ENCODE results near the gene SIX1. TPM values are rescaled to one million over a fixed set of nuclear protein-coding genes. Genes with fewer than 3 reads are reported as not detected.

The SIX1 gene
- total RNA-seq, 2 donors from 2014 or later: 0.33 TPM; not detected in 1

- TF ChIP-seq, protein P1, sequence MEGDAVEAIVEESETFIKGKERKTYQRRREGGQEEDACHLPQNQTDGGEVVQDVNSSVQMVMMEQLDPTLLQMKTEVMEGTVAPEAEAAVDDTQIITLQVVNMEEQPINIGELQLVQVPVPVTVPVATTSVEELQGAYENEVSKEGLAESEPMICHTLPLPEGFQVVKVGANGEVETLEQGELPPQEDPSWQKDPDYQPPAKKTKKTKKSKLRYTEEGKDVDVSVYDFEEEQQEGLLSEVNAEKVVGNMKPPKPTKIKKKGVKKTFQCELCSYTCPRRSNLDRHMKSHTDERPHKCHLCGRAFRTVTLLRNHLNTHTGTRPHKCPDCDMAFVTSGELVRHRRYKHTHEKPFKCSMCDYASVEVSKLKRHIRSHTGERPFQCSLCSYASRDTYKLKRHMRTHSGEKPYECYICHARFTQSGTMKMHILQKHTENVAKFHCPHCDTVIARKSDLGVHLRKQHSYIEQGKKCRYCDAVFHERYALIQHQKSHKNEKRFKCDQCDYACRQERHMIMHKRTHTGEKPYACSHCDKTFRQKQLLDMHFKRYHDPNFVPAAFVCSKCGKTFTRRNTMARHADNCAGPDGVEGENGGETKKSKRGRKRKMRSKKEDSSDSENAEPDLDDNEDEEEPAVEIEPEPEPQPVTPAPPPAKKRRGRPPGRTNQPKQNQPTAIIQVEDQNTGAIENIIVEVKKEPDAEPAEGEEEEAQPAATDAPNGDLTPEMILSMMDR (IDR thresholded peaks at IDR 0.05): no peak
- TF ChIP-seq POLR2A (IDR thresholded peaks at IDR 0.05): no peak
- no peaks in the 10 kb centered on the region for H3K36me3 ChIP-seq (replicated peaks in 1 of 2; ENCODE audit: insufficient read depth in 1 of 2, low read depth in 2 of 2)
- no peak for DNase-seq
- H3K27me3 ChIP-seq: peaks cover 0 to 15% of the 10 kb centered on the region in 2 donors
- intact Hi-C loops (cut with DNase I): no loop called here
- peaks cover 21% of the 10 kb centered on the region for H3K4me1 ChIP-seq
- WGBS, 2 donors: 60 to 67% methylated on average over 4 of the region's 4 CpGs
- H3K4me3 ChIP-seq: no peak overlapping the region
- no peak for ATAC-seq
- no peaks in the 10 kb centered on the region for H3K9me3 ChIP-seq
- H3K27ac ChIP-seq: no peak overlapping the region
These were observed 9.8 kb upstream of the SIX1 start for GRCh38 chr14:60658909-60659585.

DNA sequence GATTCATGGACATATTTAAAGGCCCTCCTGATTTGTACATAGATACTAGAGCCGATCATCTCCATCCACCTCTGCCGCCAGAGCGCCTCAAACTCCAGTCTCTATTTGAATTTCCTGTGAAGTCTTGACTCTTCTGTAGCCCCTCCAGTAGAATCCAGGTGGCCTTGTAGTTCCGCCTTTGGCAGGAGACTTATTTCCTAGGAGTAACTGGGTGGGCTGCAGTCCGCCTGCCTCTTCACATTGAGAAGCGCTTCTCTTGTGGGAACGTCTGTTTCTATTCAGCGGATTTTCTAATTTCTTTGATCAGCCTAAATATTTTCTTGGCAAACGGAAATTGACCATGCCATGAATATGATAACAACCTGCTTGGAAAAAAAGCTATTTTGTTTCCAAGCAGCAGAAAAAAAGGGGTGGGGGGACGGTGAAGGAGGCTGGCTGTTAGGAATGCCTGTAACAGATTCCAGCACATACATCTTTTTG lies 9.0 kb upstream of the SIX1 start:
- no peak overlapping the region for H3K4me3 ChIP-seq

DNA sequence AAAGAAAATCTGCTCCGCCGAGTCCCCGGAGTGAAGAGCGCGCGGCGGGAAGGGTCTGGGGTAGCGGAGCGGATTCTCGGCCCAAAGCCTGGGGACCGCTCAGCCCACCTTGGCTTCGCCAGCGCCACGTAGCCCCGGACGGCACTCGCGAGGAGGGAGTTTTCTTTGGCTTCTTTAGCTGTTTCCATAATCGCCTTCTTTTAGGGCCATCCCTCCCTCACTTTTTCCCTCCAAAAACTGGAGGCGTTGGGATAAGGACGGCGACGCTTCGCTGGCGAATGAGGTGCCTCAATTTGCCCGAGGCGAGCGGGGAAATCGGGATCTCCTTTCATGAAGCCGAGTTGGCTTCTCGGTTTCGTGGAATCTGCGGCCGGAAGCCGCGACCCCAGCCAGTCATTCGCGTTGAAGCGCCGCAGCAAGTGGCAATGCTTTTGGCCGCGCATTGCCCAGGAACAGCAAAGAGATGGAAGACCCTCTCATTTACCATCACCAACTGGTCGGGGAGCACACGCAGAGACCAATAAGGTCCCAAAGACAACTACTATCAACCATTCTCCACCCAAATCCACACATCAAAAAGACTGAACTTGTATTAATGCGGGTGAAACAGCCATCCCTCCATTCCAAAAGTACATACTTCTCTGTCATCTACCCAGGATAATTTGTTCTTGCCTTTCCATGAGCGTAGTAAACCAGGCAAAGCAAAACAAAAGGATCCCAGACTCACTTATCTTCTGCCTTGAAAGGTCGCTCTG lies 8.4 kb upstream of the SIX1 start:
- 3% methylated on average over 46 to 47 of the region's 47 CpGs for WGBS, 2 donors
- Histone ChIP-seq H3K9me3 (no peaks in the 10 kb centered on the region), H3K4me3 (peak overlapping the region; percentile 67 to 76), H3K36me3 (replicated peaks in 1 of 2; ENCODE audit: insufficient read depth in 1 of 2, low read depth in 2 of 2) (no peaks in the 10 kb centered on the region), H3K4me1 (peaks cover 32% of the 10 kb centered on the region), H3K27me3 (peaks cover 1 to 29% of the 10 kb centered on the region in 2 donors), H3K27ac (no peak overlapping the region)
- DNase-seq (no peak), ATAC-seq (peak; percentile 40)
- intact Hi-C loops (cut with DNase I): no loop called here
- no peak for TF ChIP-seq POLR2A (IDR thresholded peaks at IDR 0.05)

More for the DNA sequence above, 9.0 kb upstream of the SIX1 start:
- peaks cover 25% of the 10 kb centered on the region for H3K4me1 ChIP-seq
- TF ChIP-seq, protein P1 (IDR thresholded peaks at IDR 0.05): no peak
- no peak for TF ChIP-seq POLR2A (IDR thresholded peaks at IDR 0.05)
- intact Hi-C loops (cut with DNase I): no loop called here
- ATAC-seq (no peak), DNase-seq (no peak)
- WGBS, 2 donors: 38 to 44% methylated on average over 10 of the region's 10 CpGs
- H3K36me3 ChIP-seq (replicated peaks in 1 of 2; ENCODE audit: insufficient read depth in 1 of 2, low read depth in 2 of 2): no peaks in the 10 kb centered on the region
- H3K9me3 ChIP-seq: no peaks in the 10 kb centered on the region
- peaks cover 0 to 23% of the 10 kb centered on the region in 2 donors for H3K27me3 ChIP-seq
- H3K27ac ChIP-seq: no peak overlapping the region

GRCh38 chr14:60656686-60657455 lies 7.6 kb upstream of the SIX1 start:
- 0 to 2% methylated on average over 16 to 74 of the region's 75 CpGs for WGBS, 2 donors
- Histone ChIP-seq H3K9me3 (no peaks in the 10 kb centered on the region), H3K4me3 (peak overlapping the region; percentile 67 to 76), H3K27me3 (peaks cover 5 to 37% of the 10 kb centered on the region in 2 donors), H3K36me3 (replicated peaks in 1 of 2; ENCODE audit: insufficient read depth in 1 of 2, low read depth in 2 of 2) (no peaks in the 10 kb centered on the region), H3K4me1 (peaks cover 39% of the 10 kb centered on the region), H3K27ac (no peak overlapping the region)
- TF ChIP-seq, protein P1 (IDR thresholded peaks at IDR 0.05): peak in 6 of 7 experiments; percentile 28 to 52 (median 38)
- peak in 1 of 3 donors; percentile 26 for TF ChIP-seq POLR2A (IDR thresholded peaks at IDR 0.05)
- peak; percentile 78 for ATAC-seq
- peak; percentile 36 to 63 (median 44) for DNase-seq
- intact Hi-C loops (cut with DNase I): no loop called here
